Stimulated activated CD8-positive, alpha-beta memory T cell treated with anti-CD3 and anti-CD28 coated beads, Interleukin-7, amount 100 ng/mL, for 1 hour (primary cell): ENCODE results near the gene FIS1.
"Not testable (repeated sequence)": the region's sequence is repeated elsewhere in the genome, so short reads cannot be mapped to it uniquely, and the experiment has no call there.

Experiments used
- DNase-seq, 2 donors: peaks; one replicate each; pipeline ENCODE4 v3.0.0-alpha.2; 2020; ENCODE audit warnings: low read depth in 2 of 2

Gene FIS1

GRCh38 chr7:101203740-101204738 lies 40.8 kb downstream of the FIS1 start:
- DNase-seq: not testable (repeated sequence)

DNA sequence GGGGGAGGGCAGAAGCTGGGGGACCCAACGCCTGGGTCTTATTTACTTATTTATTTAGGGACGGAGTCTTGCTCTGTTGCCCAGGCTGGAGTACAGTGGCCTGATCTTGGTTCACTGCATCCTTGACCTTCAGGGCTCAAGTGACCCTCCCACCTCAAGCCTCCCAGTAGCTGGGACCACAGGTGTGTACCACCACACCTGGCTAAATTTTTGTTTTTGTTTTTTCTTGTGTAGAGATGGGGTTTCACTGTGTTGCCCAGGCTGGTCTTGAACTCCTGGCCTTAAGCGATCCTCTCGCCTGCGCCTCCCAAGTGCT lies 42.3 kb downstream of the FIS1 start:
- no peak for DNase-seq

GRCh38 chr7:101201695-101202602 lies 42.9 kb downstream of the FIS1 start:
- no peak for DNase-seq

DNA sequence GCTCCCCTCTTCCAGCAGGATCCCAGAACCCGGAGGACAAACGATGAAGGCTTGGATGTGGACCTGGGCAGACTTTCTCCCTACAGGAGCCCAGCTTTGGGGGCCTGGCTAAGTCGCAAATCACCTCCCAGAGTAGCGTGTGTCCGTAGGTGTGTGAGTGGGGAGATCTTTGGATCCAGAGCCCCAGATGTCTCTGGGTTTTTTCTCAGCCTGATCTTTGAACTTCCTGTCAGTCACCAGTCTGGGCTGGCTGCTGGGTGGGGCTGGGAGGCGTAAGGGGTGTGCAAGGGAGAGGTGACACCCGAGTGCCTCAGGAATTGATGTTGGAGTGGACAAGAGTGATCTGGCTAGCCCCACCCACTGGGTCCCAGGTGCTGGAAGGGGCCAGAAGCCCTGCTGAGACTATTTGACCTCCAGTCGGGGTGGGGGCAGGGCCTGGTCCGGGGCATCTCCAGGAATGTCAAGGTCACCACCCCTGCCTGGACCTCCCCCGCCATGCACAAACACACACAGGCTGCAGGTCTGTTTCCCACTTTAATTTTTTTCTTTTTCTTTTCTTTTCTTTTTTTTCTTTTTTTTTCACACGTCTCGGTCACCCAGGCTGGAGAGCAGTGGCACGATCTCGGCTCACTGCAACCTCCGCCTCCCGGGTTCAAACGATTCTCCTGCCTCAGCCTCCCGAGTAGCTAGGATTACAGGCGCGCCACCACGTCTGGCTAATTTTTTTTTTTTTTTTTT lies 43.9 kb downstream of the FIS1 start, which contains the start of gene MOGAT3:
TSS of gene MOGAT3 (minus strand) at position 175 of the 738 bp plus-strand sequence. CDS start 182 bp downstream, outside the sequence.
- no peak for DNase-seq

GRCh38 chr7:101200504-101200861 lies 44.4 kb downstream of the FIS1 start:
- DNase-seq: no peak

- not testable (repeated sequence) for DNase-seq
These were observed 45.4 kb downstream of the FIS1 start for GRCh38 chr7:101199522-101199921.

GRCh38 chr7:101198476-101198875 lies 46.4 kb downstream of the FIS1 start:
- DNase-seq: no peak

GRCh38 chr7:101197991-101198390 lies 46.9 kb downstream of the FIS1 start:
- DNase-seq: no peak

GRCh38 chr7:101195884-101196283 lies 49.0 kb downstream of the FIS1 start:
- no peak for DNase-seq
